T-helper 17 cell (primary cell): ENCODE results near the gene DLG1. TPM values are rescaled to one million over a fixed set of nuclear protein-coding genes. Genes with fewer than 3 reads are reported as not detected.
A peak's percentile ranks its signal among the peaks of the same experiment; 100 is the strongest.
"Not testable (repeated sequence)": the region's sequence is repeated elsewhere in the genome, so short reads cannot be mapped to it uniquely, and the experiment has no call there.

Experiments
- ATAC-seq: fragments of 150-1000 bp; cut with Tn5 transposase; 2 replicates; pipeline ENCODE4 v1.10.0; 2021; ENCODE audit warnings: mild to moderate bottlenecking, moderate library complexity
- DNase-seq, 3 donors: peaks; one replicate each; pipeline versions ENCODE4 v3.0.0 to v3.0.0-alpha.2; 2020 to 2021
- H3K9me3 ChIP-seq: one replicate; pipeline ENCODE4 v1.7.0; 2013; ENCODE audit warnings: low read length, mild to moderate bottlenecking; ENCODE audit not compliant: control insufficient read depth, poor library complexity, severe bottlenecking
- H3K27ac Mint-ChIP-seq: one replicate; pipeline ENCODE4 v1.8.0; 2022; ENCODE audit warnings: mild to moderate bottlenecking, moderate library complexity, mixed read lengths
- H3K27me3 Mint-ChIP-seq: one replicate; pipeline ENCODE4 v1.8.0; 2022; ENCODE audit warnings: mixed read lengths
- H3K36me3 Mint-ChIP-seq: one replicate; pipeline ENCODE4 v1.8.0; 2022; ENCODE audit warnings: low read depth, mixed read lengths
- H3K4me1 Mint-ChIP-seq: one replicate; pipeline ENCODE4 v1.8.0; 2022; ENCODE audit warnings: mild to moderate bottlenecking, mixed read lengths
- H3K4me3 Mint-ChIP-seq: one replicate; pipeline ENCODE4 v1.8.0; 2022; ENCODE audit warnings: mild to moderate bottlenecking, moderate library complexity, mixed read lengths
- total RNA-seq, 4 donors: library from RNA in 2 of 4; stranded (reverse) in 2 of 4; gene quantifications; one replicate each; pipeline ENCODE4 v1.2.3 and lab custom pipeline; 2022 to 2026

The DLG1 gene
- total RNA-seq, 2 donors from 2014 or later, result 87.5 to 99.7 TPM

GRCh38 chr3:197203714-197204146, 94.7 kb downstream of the DLG1 start:
- Mint-ChIP-seq H3K4me3 (no peak overlapping the region), H3K4me1 (peaks cover 38% of the 10 kb centered on the region)

GRCh38 chr3:197202694-197203093, 95.7 kb downstream of the DLG1 start:
- DNase-seq (no peak), ATAC-seq (no peak)
- no peaks in the 10 kb centered on the region for H3K27me3 Mint-ChIP-seq
- H3K9me3 ChIP-seq, result no peaks in the 10 kb centered on the region
- H3K4me3 Mint-ChIP-seq, result no peak overlapping the region
- H3K36me3 Mint-ChIP-seq, result no peaks in the 10 kb centered on the region
- no peak overlapping the region for H3K27ac Mint-ChIP-seq
- peaks cover 41% of the 10 kb centered on the region for H3K4me1 Mint-ChIP-seq

More at GRCh38 chr3:197203714-197204146, 94.7 kb downstream of the DLG1 start:
- ATAC-seq, result no peak
- Mint-ChIP-seq H3K36me3 (no peaks in the 10 kb centered on the region), H3K27ac (no peak overlapping the region), H3K27me3 (no peaks in the 10 kb centered on the region)
- no peak for DNase-seq
- H3K9me3 ChIP-seq, result no peaks in the 10 kb centered on the region

GRCh38 chr3:197201791-197202452, 96.5 kb downstream of the DLG1 start:
- no peaks in the 10 kb centered on the region for H3K27me3 Mint-ChIP-seq
- no peak for DNase-seq
- H3K4me1 Mint-ChIP-seq, result peaks cover 44% of the 10 kb centered on the region
- no peaks in the 10 kb centered on the region for H3K9me3 ChIP-seq
- H3K27ac Mint-ChIP-seq, result no peak overlapping the region
- H3K4me3 Mint-ChIP-seq, result no peak overlapping the region
- H3K36me3 Mint-ChIP-seq, result no peaks in the 10 kb centered on the region
- ATAC-seq, result no peak

GRCh38 chr3:197200856-197201255, 97.6 kb downstream of the DLG1 start:
- H3K27ac Mint-ChIP-seq, H3K36me3 Mint-ChIP-seq, H3K4me3 Mint-ChIP-seq, DNase-seq, H3K9me3 ChIP-seq, H3K27me3 Mint-ChIP-seq, ATAC-seq: not testable (repeated sequence)
- peaks cover 46% of the 10 kb centered on the region for H3K4me1 Mint-ChIP-seq

- Mint-ChIP-seq H3K27ac (no peak overlapping the region), H3K4me1 (peaks cover 27% of the 10 kb centered on the region), H3K4me3 (no peak overlapping the region), H3K36me3 (no peaks in the 10 kb centered on the region), H3K27me3 (no peaks in the 10 kb centered on the region)
- H3K9me3 ChIP-seq, result no peaks in the 10 kb centered on the region
- DNase-seq (no peak), ATAC-seq (no peak)
These were observed 101.1 kb downstream of the DLG1 start for GRCh38 chr3:197197334-197197733.

- peaks cover 19% of the 10 kb centered on the region for H3K4me1 Mint-ChIP-seq
- H3K27ac Mint-ChIP-seq, result no peak overlapping the region
- no peaks in the 10 kb centered on the region for H3K27me3 Mint-ChIP-seq
- no peaks in the 10 kb centered on the region for H3K9me3 ChIP-seq
- no peak for ATAC-seq
- peaks cover 2% of the 10 kb centered on the region for H3K36me3 Mint-ChIP-seq
- DNase-seq, result no peak
- no peak overlapping the region for H3K4me3 Mint-ChIP-seq
These were observed 102.2 kb downstream of the DLG1 start for GRCh38 chr3:197196192-197196591.

GRCh38 chr3:197195326-197195725, 103.1 kb downstream of the DLG1 start:
- Mint-ChIP-seq H3K4me1 (peaks cover 13% of the 10 kb centered on the region), H3K36me3 (peaks cover 2% of the 10 kb centered on the region), H3K27ac (peak overlapping the region; percentile 4), H3K27me3 (no peaks in the 10 kb centered on the region), H3K4me3 (no peak overlapping the region)
- no peak for DNase-seq
- no peak for ATAC-seq
- H3K9me3 ChIP-seq, result no peaks in the 10 kb centered on the region

GRCh38 chr3:197193759-197194158, 104.7 kb downstream of the DLG1 start:
- not testable (repeated sequence) for H3K27ac Mint-ChIP-seq, H3K4me3 Mint-ChIP-seq, H3K27me3 Mint-ChIP-seq, H3K9me3 ChIP-seq, DNase-seq, ATAC-seq, H3K36me3 Mint-ChIP-seq
- H3K4me1 Mint-ChIP-seq, result peaks cover 17% of the 10 kb centered on the region

- Mint-ChIP-seq H3K4me3 (no peak overlapping the region), H3K27me3 (no peaks in the 10 kb centered on the region), H3K27ac (peak overlapping the region; percentile 86), H3K36me3 (peaks cover 2% of the 10 kb centered on the region), H3K4me1 (peaks cover 15% of the 10 kb centered on the region)
- ATAC-seq (no peak), DNase-seq (no peak)
- H3K9me3 ChIP-seq, result no peaks in the 10 kb centered on the region
These were observed 106.5 kb downstream of the DLG1 start for GRCh38 chr3:197191897-197192296.

GRCh38 chr3:197189623-197190022, 108.8 kb downstream of the DLG1 start:
- no peak overlapping the region for H3K4me3 Mint-ChIP-seq
- peak overlapping the region; percentile 61 for H3K27ac Mint-ChIP-seq
- peaks cover 9% of the 10 kb centered on the region for H3K4me1 Mint-ChIP-seq
- no peak for DNase-seq
- no peak for ATAC-seq
- peaks cover 2% of the 10 kb centered on the region for H3K36me3 Mint-ChIP-seq
- H3K27me3 Mint-ChIP-seq, result no peaks in the 10 kb centered on the region
- no peaks in the 10 kb centered on the region for H3K9me3 ChIP-seq

GRCh38 chr3:197188963-197189362, 109.4 kb downstream of the DLG1 start:
- Mint-ChIP-seq H3K4me3 (no peak overlapping the region), H3K27ac (peak overlapping the region; percentile 61), H3K36me3 (peaks cover 2% of the 10 kb centered on the region), H3K4me1 (peaks cover 9% of the 10 kb centered on the region), H3K27me3 (no peaks in the 10 kb centered on the region)
- DNase-seq (no peak), ATAC-seq (no peak)
- no peaks in the 10 kb centered on the region for H3K9me3 ChIP-seq

GRCh38 chr3:197186887-197187588, 111.4 kb downstream of the DLG1 start:
- ATAC-seq (peak; percentile 86), DNase-seq (no peak)
- peak overlapping the region; percentile 54 for H3K27ac Mint-ChIP-seq
- H3K9me3 ChIP-seq, result no peaks in the 10 kb centered on the region
- no peaks in the 10 kb centered on the region for H3K27me3 Mint-ChIP-seq
- peaks cover 9% of the 10 kb centered on the region for H3K4me1 Mint-ChIP-seq
- no peak overlapping the region for H3K4me3 Mint-ChIP-seq
- peaks cover 2% of the 10 kb centered on the region for H3K36me3 Mint-ChIP-seq

- Mint-ChIP-seq H3K27me3 (no peaks in the 10 kb centered on the region), H3K36me3 (peaks cover 4% of the 10 kb centered on the region), H3K27ac (no peak overlapping the region), H3K4me1 (peaks cover 14% of the 10 kb centered on the region), H3K4me3 (no peak overlapping the region)
- no peak for ATAC-seq
- no peaks in the 10 kb centered on the region for H3K9me3 ChIP-seq
- DNase-seq, result no peak
These were observed 114.8 kb downstream of the DLG1 start for GRCh38 chr3:197183582-197183981.

GRCh38 chr3:197181741-197182140, 116.7 kb downstream of the DLG1 start:
- ATAC-seq (no peak), DNase-seq (no peak)
- H3K4me3 Mint-ChIP-seq, result no peak overlapping the region
- peaks cover 7% of the 10 kb centered on the region for H3K36me3 Mint-ChIP-seq
- no peak overlapping the region for H3K27ac Mint-ChIP-seq
- H3K9me3 ChIP-seq, result no peaks in the 10 kb centered on the region
- peaks cover 19% of the 10 kb centered on the region for H3K4me1 Mint-ChIP-seq
- H3K27me3 Mint-ChIP-seq, result no peaks in the 10 kb centered on the region
